Measurements from ENCODE around the gene CHMP4A.
"Not testable (repeated sequence)": the region's sequence is repeated elsewhere in the genome, so short reads cannot be mapped to it uniquely, and the experiment has no call there.

Gene CHMP4A

DNA sequence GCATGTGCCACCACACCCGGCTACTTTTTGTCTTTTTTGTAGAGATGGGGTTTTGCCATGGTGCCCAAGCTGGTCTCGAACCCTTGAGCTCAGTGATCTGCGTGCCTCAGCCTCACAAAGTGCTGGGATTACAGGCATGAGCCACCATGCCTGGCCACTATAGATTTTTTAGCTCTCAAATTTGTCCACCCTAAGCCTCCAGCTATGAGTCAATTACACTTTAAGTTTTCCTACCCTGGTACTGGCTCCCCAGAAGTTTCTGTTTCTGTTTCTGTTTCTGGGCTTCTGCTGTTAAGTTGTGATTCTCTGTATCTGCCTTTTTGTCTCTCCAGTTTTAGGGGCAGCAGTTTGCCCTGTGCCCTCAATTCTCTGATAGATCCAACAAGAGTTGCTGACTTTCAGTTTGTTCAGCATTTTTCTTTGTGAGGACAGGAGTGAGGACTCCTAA is 33.5 kb upstream of the CHMP4A start:
- DNase-seq (ENCODE audit: low spot score), result peak; percentile 84

- not testable (repeated sequence) for DNase-seq (ENCODE audit: low spot score)
Measured at GRCh38 chr14:24245350-24245749, 32.1 kb upstream of the CHMP4A start.

DNA sequence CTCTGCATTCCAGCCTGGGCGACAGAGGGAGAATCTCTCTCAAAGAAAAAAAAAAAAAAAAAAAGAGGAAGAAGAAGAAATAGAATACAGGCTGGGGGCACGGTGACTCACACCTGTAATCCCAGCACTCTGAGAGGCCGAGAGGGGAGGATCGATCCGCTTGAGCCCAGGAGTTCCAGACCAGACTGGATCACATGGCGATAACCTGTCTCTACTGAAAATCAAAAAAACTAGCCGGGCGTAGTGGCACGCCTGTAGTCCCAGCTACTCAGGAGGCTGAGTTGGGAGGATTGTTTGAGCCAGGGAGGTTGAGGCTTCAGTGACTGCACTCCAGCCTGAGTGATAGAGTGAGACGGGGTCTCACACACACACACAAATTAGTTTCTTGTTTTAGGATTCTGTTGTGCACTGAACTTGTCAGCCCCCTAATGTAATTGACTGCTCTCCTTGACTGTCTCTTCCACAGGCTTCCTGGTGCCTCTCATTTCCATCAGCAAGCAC is 30.1 kb upstream of the CHMP4A start:
- DNase-seq (ENCODE audit: low spot score), result no peak

DNA sequence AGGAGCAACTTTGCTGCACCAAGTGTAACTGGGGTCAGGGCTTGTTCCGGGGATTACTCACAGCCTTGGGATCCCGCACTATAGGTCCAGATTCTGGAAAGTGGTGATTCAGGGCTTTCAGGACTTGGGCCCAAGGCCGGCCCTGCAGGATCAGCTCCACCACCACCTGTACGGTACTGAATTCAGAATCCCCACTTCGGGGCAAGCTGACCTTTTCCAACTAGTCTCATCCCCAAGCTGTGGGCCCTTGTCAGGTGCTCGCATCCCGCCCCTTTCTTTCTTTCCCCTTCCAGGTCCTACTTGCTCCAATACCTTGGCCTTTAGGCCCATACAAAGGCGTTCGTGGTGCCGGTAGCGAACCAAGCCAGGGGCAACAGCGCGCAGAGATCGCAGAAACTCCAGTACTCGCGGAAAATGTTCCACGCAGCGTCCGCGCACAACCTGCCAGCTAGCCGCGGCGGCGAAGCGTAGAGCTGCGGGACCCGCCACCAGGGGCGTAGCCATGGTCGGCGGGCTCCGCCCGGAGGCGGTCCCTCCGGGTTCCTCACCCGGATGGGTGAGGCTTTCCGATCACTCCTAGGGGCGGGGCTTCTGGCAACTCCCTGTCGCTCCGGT is 28.6 kb upstream of the CHMP4A start:
- peak; percentile 93 for DNase-seq (ENCODE audit: low spot score)

- DNase-seq (ENCODE audit: low spot score), result no peak
Measured at GRCh38 chr14:24240110-24240918, 27.0 kb upstream of the CHMP4A start.

DNA sequence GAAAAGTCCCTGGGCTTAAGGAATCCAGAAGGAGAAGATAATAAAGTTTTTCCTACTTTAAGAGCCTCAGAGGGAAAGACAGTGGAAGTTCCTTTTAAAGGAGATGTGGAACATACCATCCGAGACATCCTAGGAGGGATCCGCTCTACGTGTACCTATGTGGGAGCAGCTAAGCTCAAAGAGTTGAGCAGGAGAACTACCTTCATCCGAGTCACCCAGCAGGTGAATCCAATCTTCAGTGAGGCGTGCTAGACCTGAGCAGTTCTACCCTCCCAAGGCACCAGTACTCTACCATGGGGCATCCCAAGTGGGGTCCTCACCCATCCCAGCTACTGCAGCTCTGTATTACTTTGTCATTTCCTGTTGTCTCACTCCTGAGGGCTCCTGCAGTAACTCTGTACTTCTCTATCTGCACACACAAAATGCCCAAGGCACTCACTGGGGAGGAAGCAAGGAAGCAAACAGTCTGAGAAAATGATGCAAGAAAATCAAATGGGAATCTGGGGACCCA is 25.3 kb upstream of the CHMP4A start:
- DNase-seq (ENCODE audit: low spot score), result no peak

DNA sequence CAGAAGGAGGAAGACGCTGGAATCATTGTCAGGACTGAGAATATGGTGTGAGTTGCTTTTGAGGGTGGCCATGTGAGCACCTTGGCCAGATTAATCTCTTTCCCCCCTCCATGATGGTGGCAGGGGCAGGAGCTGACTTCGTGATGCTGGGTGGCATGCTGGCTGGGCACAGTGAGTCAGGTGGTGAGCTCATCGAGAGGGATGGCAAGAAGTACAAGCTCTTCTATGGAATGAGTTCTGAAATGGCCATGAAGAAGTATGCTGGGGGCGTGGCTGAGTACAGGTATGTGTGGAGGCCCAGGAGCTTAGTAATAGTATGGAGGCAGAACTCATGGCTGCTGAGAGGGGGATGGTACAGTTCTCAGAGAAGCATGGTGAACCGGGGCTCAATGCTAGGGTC is 24.8 kb upstream of the CHMP4A start:
- no peak for DNase-seq (ENCODE audit: low spot score)

GRCh38 chr14:24237463-24237955 is 24.2 kb upstream of the CHMP4A start:
- no peak for DNase-seq (ENCODE audit: low spot score)

- no peak for DNase-seq (ENCODE audit: low spot score)
Measured at GRCh38 chr14:24236689-24237462, 23.6 kb upstream of the CHMP4A start.

GRCh38 chr14:24235804-24236688 is 22.8 kb upstream of the CHMP4A start:
- DNase-seq (ENCODE audit: low spot score), result no peak

GRCh38 chr14:24234095-24235005 is 21.1 kb upstream of the CHMP4A start:
- no peak for DNase-seq (ENCODE audit: low spot score)

- peak; percentile 29 for DNase-seq (ENCODE audit: low spot score)
Measured at GRCh38 chr14:24233538-24233866, 20.2 kb upstream of the CHMP4A start.

DNA sequence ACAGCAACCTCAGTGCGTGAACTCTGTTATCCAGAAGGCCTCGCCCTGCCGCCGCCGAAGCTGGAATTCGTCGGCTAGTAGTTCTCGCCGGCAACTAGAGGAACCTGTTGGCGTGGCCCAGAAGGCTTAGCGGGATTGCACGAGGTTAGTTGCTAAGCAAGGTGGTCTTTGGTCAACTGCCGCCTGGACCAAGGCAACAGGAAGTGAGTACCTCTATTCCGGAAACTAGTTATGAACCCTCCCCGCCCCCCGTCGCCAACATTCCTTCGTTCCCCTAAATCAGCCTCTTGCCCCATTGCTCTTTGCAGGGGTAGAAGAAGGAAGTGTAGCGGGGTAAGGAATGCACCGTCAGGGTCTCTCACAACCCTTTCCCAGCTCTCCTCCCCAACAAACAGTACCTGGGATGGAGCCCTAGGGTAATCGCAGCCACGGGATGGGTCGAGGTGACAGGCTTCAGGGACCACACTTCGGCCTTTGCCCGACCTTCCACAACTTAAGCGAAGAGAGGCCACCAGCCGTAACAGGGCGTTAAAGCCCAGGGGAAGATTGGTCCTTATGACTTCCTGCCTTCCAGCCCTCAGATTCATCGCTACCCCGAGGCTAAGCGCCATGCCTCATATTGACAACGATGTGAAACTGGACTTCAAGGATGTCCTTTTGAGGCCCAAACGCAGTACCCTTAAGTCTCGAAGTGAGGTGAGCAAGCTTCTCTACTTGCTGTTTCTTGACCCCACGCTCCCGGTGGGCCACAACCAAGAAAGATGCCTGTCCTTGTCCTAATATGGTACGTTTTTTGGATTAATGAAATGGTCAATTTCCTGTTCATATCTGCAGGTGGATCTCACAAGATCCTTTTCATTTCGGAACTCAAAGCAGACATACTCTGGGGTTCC is 19.6 kb upstream of the CHMP4A start, which contains the start of gene GMPR2:
TSS of gene GMPR2 (plus strand) at position 285 of the 893 bp plus-strand sequence. CDS start at position 610, 325 bp downstream.
- peak; percentile 16 for DNase-seq (ENCODE audit: low spot score)

- peak; percentile 95 for DNase-seq (ENCODE audit: low spot score)
Measured at GRCh38 chr14:24232121-24232644, 18.9 kb upstream of the CHMP4A start, which contains the start of gene NEDD8. Gene NEDD8, minus strand, starts transcription at chr14:24232367. Its CDS starts 100 bp downstream, at chr14:24232267.

DNA sequence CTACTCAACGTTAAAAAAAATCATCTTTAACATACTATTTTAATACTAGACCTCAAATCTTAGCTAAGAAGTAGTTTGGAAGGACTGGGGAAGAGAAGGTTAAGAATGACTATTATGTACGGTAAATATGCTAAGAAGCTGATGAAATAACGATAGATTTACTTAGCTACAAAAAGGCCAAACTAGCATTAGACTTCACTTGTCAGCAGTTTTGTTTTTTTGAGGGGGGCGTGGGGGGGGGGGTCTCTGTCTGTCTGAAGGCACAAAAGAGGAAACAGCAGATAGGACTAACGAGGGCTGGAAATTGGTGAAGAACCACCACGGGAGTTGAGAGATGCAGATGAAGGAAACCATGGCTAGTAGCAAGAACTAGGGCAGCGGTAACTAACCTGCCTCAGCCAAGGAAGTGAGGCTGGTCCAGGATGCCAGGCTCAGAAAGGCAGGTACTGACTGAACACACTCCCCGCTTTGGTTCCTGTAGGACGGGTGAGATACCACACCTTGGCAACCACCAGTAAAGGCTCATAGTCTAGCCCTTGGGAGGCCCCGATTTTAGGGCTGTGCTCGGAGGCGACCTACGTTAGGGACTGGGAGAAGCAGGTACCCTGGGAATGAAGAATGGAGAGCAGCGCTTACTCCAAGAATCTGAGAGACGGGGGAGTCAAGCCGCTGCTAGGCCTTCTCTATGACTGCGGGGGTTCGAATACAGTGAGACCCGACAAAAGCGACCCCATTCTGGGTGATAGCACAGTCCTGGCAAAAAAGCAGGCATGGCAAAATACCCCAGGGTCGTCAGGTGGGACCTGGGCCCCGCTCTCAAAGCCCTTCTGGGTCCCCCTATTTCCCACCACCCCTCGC is 18.2 kb upstream of the CHMP4A start:
- DNase-seq (ENCODE audit: low spot score), result peak; percentile 36

- DNase-seq (ENCODE audit: low spot score), result no peak
Measured at GRCh38 chr14:24228902-24229301, 15.6 kb upstream of the CHMP4A start.

GRCh38 chr14:24226473-24226872 is 13.2 kb upstream of the CHMP4A start:
- DNase-seq (ENCODE audit: low spot score), result no peak

DNA sequence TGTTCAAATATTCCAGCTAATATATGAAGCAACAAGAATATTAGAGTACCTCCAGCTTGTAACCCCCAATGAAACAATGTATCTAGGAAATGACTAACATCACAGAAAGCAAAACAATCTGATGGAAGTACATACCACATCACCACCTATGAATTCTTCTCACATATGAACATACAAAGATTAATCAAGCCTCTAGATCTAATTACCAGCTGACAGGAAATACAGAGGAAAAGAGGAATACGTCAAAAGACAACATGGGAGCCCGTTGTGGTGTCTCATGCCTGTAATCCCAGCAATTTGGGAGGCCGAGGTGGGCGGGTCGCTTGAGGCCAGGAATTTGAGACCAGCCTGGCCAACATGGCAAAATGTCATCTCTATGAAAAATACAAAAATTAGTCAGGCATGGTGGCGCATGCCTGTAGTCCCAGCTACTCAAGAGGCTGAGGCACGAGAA is 11.4 kb upstream of the CHMP4A start:
- no peak for DNase-seq (ENCODE audit: low spot score)
